Upper lobe of right lung (tissue), 1 donor: Measurements from ENCODE around the gene RPSA. TPM values are rescaled to one million over a fixed set of nuclear protein-coding genes. Genes with fewer than 3 reads are reported as not detected.
"Not testable (repeated sequence)": the region's sequence is repeated elsewhere in the genome, so short reads cannot be mapped to it uniquely, and the experiment has no call there.

Experiments
- ATAC-seq: fragments of 200-7000 bp; cut with Tn5 transposase; one replicate; pipeline ENCODE4 v1.9.1; 2020; ENCODE audit warnings: mild to moderate bottlenecking, moderate library complexity
- DNase-seq: peaks from one replicate; pipeline ENCODE4 v3.0.0-alpha.2; 2020
- H3K27ac ChIP-seq: fragments of 200-600 bp; one replicate; pipeline ENCODE4 v1.8.0; 2022
- H3K27me3 ChIP-seq: fragments of 200-600 bp; one replicate; pipeline ENCODE4 v1.8.0; 2022; ENCODE audit warnings: mild to moderate bottlenecking
- H3K36me3 ChIP-seq: fragments of 200-600 bp; one replicate; pipeline ENCODE4 v1.8.0; 2022
- H3K4me1 ChIP-seq: fragments of 200-600 bp; one replicate; pipeline ENCODE4 v1.8.0; 2022
- H3K4me3 ChIP-seq: fragments of 200-600 bp; one replicate; pipeline ENCODE4 v1.8.0; 2022; ENCODE audit warnings: mild to moderate bottlenecking
- H3K9me3 ChIP-seq: fragments of 200-600 bp; one replicate; pipeline ENCODE4 v1.8.0; 2022
- intact Hi-C: fragments of 100-400 bp; cut with DNase I; formaldehyde crosslinking; loops from one replicate; pipeline ENCODE4 v1.11.0; 2022
- total RNA-seq: library from RNA; stranded (reverse); fragmentation: NEBNext Ultra II Directional; extraction: Animal tissue kit (Norgen Biotek cat#: 25700); gene quantifications from one replicate; pipeline ENCODE4 v1.2.1, GENCODE V29; 2021
- TF ChIP-seq, protein P1 (sequence below): fragments of 200-600 bp; IDR thresholded peaks from one replicate; pipeline ENCODE4 v1.8.0; 2022; ENCODE audit warnings: antibody characterized with exemption
- donor health status: DM: no; HTN: yes; CAD: no; lungs with severe emphysema.

Gene RPSA
- total RNA-seq, 1 donor from 2014 or later: 732 TPM

DNA sequence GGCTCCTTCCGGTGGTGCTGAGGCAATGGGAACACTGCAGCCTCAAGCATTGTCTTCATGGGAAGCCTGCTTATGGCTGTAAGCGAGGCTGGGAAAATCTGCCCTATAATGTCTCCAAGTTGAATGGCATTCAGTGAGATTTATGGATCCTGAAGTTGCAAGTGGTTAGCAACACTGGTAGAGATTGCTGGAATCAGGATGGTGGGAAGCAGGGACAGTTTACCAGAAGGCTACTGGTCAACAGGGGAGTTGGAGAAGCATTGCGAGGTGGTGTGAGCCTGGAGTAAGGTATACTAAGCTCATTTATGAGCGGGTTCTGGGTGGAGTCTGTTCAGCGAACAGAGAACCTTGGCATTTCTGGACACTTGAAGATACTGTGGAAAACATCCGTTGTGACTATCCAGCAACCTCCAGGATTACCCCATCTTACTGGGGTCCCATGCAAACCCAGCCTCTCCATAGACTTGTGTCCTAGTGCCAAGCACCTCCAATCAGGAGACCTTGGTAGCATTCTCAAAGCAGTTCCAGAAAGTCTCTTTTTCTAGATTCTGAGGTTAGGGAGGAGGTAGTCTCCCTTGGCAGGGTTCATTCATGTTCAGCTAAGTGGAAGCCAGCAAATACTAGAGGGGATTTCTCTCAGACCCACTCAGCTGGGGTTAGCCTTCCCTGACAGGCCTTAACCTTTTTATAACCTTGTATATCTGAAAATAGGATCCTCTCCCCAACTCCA, 7.3 kb downstream of the RPSA start:
- DNase-seq (no peak), ATAC-seq (no peak)
- TF ChIP-seq, protein P1, sequence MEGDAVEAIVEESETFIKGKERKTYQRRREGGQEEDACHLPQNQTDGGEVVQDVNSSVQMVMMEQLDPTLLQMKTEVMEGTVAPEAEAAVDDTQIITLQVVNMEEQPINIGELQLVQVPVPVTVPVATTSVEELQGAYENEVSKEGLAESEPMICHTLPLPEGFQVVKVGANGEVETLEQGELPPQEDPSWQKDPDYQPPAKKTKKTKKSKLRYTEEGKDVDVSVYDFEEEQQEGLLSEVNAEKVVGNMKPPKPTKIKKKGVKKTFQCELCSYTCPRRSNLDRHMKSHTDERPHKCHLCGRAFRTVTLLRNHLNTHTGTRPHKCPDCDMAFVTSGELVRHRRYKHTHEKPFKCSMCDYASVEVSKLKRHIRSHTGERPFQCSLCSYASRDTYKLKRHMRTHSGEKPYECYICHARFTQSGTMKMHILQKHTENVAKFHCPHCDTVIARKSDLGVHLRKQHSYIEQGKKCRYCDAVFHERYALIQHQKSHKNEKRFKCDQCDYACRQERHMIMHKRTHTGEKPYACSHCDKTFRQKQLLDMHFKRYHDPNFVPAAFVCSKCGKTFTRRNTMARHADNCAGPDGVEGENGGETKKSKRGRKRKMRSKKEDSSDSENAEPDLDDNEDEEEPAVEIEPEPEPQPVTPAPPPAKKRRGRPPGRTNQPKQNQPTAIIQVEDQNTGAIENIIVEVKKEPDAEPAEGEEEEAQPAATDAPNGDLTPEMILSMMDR: no peak
- H3K4me1 ChIP-seq: peaks cover 14% of the 10 kb centered on the region
- no peak overlapping the region for H3K27ac ChIP-seq
- no peaks in the 10 kb centered on the region for H3K27me3 ChIP-seq
- intact Hi-C loops: no loop called here
- no peaks in the 10 kb centered on the region for H3K9me3 ChIP-seq
- H3K36me3 ChIP-seq: peaks cover 52% of the 10 kb centered on the region
- H3K4me3 ChIP-seq: no peak overlapping the region

DNA sequence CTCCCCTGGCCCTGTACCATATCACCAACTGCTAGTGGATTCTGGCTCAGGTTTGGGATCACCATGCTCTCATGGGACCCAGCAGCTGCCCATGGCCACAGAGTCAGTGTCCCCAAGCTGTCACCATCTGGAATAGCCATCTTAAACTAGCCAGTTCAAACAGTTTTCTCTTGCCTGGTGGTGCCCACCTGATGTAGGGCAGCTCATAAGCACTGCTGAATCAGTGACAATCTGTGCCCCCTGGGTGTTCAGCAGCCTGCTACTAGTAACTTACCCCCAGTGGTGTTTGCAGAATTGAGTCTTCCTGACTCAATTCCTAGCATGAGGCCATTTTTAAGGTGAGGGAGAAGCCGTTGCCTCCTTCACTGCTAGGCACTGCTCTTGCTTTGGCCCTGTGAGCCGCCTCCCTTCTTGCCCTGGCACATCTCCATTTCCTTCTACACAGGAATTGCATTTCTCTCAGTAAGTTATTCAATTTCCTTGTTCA, 7.9 kb downstream of the RPSA start:
- intact Hi-C loops: no loop called here
- peak; percentile 51 for ATAC-seq
- Histone ChIP-seq H3K27me3 (no peaks in the 10 kb centered on the region), H3K4me3 (no peak overlapping the region), H3K36me3 (peaks cover 47% of the 10 kb centered on the region), H3K27ac (no peak overlapping the region), H3K4me1 (peaks cover 9% of the 10 kb centered on the region), H3K9me3 (no peaks in the 10 kb centered on the region)
- DNase-seq: no peak
- TF ChIP-seq, protein P1: no peak

DNA sequence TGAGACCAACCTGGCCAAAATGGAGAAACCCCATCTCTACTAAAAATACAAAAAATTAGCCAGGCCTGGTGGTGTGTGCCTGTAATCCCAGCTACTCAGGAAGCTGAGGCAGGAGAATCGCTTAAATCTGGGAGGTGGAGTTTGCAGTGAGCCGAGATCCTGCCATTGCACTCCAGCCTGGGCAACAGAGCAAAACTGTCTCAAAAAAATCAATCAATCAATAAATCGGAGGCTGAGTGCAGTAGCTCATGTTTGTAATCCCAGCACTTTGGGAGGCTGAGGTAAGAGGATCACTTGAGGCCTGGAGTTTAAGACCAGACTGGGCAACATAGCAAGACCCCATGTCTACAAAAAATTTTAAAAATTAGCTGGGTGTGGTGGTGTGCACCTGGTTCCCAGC, 8.8 kb downstream of the RPSA start:
- ATAC-seq, H3K27ac ChIP-seq, H3K9me3 ChIP-seq, H3K4me1 ChIP-seq, DNase-seq, H3K4me3 ChIP-seq, intact Hi-C loops, H3K27me3 ChIP-seq: not testable (repeated sequence)
- peaks cover 38% of the 10 kb centered on the region for H3K36me3 ChIP-seq

DNA sequence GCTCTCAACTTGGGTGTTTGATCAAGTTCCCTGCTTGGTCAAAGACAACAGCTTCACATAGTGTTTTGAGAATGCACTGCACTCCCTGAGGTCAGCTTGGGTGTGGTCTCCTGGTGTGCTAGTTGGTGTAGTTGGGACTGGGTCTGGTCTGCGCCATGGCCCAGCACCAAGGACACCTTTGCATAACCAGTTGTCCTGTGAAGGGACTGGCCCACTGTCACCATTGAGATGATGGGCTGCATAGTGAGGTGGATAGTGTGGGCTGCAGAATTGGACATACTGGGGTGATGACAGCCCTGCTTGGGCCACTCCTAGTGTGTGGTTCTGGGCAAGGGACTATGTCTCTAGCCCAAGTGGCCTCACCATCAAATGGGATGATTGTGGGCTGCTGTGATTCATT, 9.5 kb downstream of the RPSA start:
- no peaks in the 10 kb centered on the region for H3K4me1 ChIP-seq
- no peaks in the 10 kb centered on the region for H3K9me3 ChIP-seq
- ATAC-seq (peak; percentile 7), DNase-seq (no peak)
- no peaks in the 10 kb centered on the region for H3K27me3 ChIP-seq
- intact Hi-C loops: no loop called here
- no peak overlapping the region for H3K4me3 ChIP-seq
- TF ChIP-seq, protein P1: no peak
- H3K36me3 ChIP-seq: peaks cover 32% of the 10 kb centered on the region
- H3K27ac ChIP-seq: no peak overlapping the region

DNA sequence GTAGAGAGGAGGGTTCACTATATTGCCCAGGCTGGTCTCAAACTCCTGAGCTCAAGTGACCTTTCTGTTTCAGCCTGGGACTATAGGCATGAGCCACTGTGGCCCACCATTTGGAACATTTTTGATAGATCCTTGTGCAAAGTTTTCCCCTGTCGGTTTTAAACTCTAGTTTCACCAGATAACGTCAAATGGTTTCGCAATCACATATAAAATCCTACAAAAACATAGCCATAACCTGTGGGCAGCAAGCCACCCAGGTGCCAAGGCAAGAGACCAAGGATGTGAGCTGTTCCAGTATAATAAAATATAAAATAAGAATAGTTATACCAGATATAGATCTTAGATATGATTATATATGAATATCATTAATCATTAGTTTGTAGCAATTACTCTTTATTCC, 10.5 kb downstream of the RPSA start:
- H3K27ac ChIP-seq, H3K4me1 ChIP-seq, H3K9me3 ChIP-seq, H3K27me3 ChIP-seq, DNase-seq, intact Hi-C loops, H3K4me3 ChIP-seq, ATAC-seq: not testable (repeated sequence)
- H3K36me3 ChIP-seq: peaks cover 22% of the 10 kb centered on the region

DNA sequence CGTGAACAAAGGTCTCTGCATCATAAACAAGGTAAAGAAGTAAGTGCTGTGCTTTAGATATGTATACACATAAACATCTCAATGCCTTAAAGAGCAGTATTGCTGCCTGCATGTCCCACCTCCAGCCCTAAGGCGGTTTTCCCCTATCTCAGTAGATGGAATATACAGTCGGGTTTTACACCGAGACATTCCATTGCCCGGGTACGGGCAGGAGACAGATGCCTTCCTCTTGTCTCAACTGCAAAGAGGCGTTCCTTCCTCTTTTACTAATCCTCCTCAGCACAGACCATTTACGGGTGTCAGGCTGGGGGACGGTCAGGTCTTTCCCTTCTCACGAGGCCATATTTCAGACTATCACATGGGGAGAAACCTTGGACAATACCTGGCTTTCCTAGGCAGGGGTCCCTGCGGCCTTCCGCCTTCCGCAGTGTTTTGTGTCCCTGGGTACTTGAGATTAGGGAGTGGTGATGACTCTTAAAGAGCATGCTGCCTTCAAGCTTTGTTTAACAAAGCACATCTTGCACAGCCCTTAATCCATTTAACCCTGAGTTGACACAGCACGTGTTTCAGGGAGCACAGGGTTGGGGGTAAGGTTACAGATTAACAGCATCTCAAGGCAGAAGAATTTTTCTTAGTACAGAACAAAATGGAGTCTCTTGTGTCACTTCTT, 12.2 kb downstream of the RPSA start:
- H3K36me3 ChIP-seq, H3K27me3 ChIP-seq, H3K4me3 ChIP-seq, H3K9me3 ChIP-seq, intact Hi-C loops, DNase-seq, H3K4me1 ChIP-seq, ATAC-seq: not testable (repeated sequence)
- peak overlapping the region; percentile 24 for H3K27ac ChIP-seq

DNA sequence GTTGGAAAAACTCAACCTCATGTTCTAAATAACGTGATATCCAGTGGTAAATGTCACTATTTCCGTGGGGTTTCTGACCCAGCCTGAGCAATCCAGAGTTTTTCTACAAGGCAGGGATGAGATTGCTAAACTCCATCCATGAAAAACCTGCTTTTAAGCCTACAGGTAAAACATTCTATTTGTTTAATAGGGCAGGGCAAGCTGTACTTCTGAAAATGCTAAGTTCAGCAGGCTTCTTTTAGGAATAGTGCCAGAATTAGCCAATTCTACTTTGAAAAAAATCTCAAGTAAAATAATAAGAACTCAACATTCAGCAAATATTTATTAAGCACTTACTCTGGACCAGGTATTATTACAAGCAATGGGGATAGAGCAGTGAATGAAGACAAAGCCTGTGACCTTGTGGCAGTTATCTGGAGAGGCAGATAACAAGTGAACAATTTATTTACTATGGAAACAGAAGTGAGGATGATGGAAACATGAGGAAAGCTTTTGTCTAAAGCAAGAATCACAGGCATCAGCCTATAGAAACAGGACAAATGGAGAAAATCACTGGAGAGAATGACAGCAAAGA, 13.3 kb downstream of the RPSA start:
- H3K27me3 ChIP-seq: no peaks in the 10 kb centered on the region
- H3K36me3 ChIP-seq: no peaks in the 10 kb centered on the region
- intact Hi-C loops: no loop called here
- ATAC-seq (peak; percentile 73), DNase-seq (no peak)
- no peak overlapping the region for H3K27ac ChIP-seq
- no peaks in the 10 kb centered on the region for H3K4me1 ChIP-seq
- no peaks in the 10 kb centered on the region for H3K9me3 ChIP-seq
- H3K4me3 ChIP-seq: no peak overlapping the region
- TF ChIP-seq, protein P1: no peak
